Measurements from ENCODE around the gene ISCU. TPM values are rescaled to one million over a fixed set of nuclear protein-coding genes. Genes with fewer than 3 reads are reported as not detected.

ISCU gene
- total RNA-seq, 4 donors from 2014 or later = 189 to 297 (median 212) TPM

DNA sequence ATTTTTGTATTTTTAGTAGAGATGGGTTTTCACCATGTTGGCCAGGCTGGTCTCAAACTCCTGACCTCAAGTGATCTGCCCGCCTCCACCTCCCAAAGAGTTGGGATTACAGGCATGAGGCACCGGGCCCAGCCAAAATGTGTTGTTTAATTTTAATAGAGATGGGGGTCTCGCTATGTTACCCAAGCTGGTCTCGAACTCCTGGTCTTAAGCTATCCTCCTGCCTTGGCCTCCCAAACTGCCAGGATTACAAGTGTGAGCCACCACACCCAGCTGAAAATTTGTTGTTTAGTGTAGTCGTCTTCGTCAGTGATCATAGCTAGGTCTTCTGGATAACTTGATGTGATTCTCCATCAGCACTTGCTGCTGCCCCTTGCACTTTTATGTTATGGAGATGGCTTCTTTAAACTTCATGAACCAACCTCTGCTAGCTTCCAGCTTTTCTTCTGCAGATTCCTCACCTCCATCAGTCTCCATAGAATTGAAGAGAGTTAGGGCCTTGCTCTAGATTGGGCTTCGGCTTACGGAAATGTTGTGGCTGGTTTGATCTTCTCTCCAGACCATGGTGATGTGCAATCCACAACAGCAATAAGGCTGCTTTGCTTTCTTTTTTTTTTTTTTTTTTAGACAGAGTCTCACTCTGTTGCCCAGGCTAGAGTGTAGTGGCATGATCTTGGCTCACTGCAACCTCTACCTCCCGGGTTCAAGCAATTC is 13.0 kb downstream of the ISCU start:
- TF ChIP-seq, protein P1, sequence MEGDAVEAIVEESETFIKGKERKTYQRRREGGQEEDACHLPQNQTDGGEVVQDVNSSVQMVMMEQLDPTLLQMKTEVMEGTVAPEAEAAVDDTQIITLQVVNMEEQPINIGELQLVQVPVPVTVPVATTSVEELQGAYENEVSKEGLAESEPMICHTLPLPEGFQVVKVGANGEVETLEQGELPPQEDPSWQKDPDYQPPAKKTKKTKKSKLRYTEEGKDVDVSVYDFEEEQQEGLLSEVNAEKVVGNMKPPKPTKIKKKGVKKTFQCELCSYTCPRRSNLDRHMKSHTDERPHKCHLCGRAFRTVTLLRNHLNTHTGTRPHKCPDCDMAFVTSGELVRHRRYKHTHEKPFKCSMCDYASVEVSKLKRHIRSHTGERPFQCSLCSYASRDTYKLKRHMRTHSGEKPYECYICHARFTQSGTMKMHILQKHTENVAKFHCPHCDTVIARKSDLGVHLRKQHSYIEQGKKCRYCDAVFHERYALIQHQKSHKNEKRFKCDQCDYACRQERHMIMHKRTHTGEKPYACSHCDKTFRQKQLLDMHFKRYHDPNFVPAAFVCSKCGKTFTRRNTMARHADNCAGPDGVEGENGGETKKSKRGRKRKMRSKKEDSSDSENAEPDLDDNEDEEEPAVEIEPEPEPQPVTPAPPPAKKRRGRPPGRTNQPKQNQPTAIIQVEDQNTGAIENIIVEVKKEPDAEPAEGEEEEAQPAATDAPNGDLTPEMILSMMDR (IDR thresholded peaks at IDR 0.05; ENCODE audit: low read depth) = no peak

DNA sequence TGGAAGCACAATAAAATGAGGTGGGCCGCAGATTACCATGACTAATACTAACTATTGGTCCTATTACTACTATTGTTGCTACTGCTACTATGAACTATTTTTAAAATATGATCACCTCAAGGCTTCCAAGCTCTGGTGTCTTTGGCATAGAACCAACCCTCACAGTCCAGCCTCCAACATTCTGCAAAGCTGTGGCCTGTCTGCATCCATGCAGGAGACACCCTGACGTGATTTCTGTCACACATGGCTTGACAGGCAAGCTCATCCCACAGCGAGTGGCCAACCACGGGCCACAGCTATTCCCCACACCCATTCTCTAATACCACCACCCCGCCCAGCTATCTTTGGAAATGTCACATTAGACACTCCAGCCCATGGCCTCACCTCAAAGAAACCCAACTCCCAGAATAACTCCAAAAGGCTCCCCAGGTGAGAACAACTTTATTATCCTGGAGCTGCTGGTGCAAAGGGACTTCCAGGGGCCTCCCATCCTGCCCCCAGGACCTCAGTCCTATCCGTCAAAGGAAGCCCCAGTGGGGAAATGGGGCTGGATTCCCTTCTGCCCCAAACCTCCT is 14.4 kb downstream of the ISCU start:
- TF ChIP-seq, protein P1 (IDR thresholded peaks at IDR 0.05; ENCODE audit: low read depth) = no peak

DNA sequence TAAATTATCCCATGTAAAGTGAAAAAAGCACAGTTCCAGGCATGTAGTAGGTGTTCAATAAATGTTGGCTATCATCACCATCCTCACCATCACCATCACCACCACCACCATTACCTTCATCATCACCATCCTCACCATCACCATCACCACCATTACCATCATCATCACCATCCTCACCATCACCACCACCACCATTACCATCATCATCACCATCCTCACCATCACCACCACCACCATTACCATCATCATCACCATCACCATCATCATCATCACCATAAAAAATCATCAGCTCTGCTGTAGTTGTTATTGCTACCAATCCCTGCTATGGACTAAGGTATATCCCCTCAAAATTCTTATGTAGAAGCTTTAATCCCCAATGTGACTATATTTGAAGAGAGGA is 15.1 kb downstream of the ISCU start:
- TF ChIP-seq, protein P1 (IDR thresholded peaks at IDR 0.05; ENCODE audit: low read depth) = no peak

DNA sequence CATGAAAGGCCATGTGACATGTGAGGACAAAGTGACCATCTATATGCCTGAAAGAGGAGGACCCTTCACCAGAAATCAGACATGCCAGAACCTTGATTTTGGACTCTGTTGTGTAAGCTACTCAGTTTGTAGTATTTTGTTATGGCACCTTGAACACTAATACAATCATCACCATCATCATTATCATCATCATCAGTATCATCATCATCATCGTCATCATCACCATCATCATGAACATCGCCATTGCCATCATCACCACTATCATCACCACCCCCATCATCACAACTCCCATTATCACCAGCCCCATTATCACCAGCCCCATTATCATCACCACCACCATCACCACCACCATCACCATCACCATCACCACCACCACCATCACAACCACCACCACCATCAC is 15.9 kb downstream of the ISCU start:
- TF ChIP-seq, protein P1 (IDR thresholded peaks at IDR 0.05; ENCODE audit: low read depth) = no peak

DNA sequence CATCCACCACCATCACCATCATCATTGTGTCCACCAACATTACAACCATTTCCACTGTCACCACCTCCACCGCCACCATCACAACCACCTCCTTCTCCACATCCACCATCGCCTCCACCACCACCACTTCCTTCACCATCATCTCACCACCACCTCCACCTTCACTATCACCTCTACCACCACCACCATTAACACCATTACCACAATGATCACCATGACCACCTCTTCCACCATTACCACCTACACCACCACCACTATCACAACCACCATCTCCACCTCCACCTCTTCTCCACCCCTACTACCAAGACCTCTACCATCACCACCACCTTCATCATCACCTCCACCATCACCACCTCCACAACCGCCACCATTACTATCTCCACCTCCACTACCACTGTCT is 16.4 kb downstream of the ISCU start:
- TF ChIP-seq, protein P1 (IDR thresholded peaks at IDR 0.05; ENCODE audit: low read depth) = no peak

DNA sequence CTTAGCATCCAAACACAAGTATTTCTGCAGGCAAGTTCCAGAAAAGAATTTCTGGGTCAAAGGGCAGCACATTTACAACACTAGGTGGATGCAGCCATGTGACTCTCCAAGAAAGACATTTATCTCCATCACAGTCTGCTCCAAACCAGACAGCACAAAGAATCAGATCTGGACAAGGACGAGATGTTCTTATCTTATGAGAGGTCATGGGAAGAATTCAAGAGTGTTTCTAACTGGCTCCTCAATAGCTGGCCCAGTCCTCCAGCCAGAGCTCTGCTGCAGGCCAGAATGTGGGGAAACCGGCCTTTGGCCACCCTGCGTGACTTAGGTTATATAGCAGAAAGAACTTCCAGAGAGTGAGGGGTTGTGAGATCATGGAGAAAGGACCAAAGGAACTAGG is 18.1 kb downstream of the ISCU start:
- TF ChIP-seq, protein P1 (IDR thresholded peaks at IDR 0.05; ENCODE audit: low read depth) = no peak

DNA sequence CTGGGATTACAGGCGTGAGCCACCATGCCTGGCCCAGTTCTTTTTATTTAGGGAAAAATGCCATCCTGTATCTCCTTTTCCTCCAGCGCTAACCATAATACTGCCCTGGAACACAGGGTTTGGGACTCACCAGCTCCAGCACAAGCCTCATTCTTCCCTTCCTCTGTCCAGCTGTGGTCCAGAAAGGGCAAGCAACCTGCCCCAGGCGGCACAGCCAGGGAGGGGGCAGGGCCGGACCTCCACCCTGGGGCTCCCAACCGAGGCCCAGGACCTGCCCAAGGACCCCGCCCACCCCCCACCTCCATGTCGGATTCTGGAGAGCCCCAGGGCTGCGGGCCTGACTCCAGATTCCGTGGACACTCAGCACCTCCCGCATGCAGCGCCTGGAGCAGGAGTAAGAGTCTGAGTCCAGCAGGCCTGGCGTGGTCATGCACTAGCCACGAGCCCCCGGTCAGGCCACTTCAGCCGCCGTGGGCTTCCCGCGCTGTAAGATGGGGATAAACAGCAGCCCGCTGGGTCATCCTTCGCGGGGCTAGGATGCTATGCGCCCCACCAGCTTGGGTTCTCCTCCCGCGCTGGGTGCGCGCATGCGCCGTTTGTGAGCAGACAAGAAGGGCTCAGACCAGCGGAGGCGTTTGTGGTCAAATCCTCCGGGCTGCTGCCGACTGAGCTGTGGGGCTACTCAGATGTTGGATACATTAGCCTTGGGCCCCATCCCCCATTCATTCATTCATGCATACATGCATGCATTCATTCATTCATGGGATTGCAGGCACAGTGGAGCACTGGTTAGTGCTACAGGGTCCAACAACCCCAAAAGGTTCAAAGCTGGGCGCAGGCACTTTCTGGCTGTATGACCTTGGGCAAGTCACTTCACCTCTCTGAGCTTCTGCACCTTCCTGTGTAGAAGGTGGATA is 19.2 kb downstream of the ISCU start:
- TF ChIP-seq, protein P1 (IDR thresholded peaks at IDR 0.05; ENCODE audit: low read depth) = no peak

All from subcutaneous adipose tissue (tissue), 4 donors.